Activated naive CD8-positive, alpha-beta T cell (primary cell): ENCODE results near the gene SUSD1.
A peak's percentile ranks its signal among the peaks of the same experiment; 100 is the strongest.

Source experiments
- H3K27ac Mint-ChIP-seq: one replicate; pipeline ENCODE4 v1.8.0; 2021; ENCODE audit warnings: mixed read lengths
- H3K27me3 Mint-ChIP-seq: one replicate; pipeline ENCODE4 v1.8.0; 2021; ENCODE audit warnings: mixed read lengths
- H3K36me3 Mint-ChIP-seq: one replicate; pipeline ENCODE4 v1.8.0; 2021; ENCODE audit warnings: mixed read lengths
- H3K4me1 Mint-ChIP-seq: one replicate; pipeline ENCODE4 v1.8.0; 2021; ENCODE audit warnings: low read depth, mixed read lengths
- H3K4me3 Mint-ChIP-seq: one replicate; pipeline ENCODE4 v1.8.0; 2021; ENCODE audit warnings: mild to moderate bottlenecking, mixed read lengths
- H3K9me3 Mint-ChIP-seq: one replicate; pipeline ENCODE4 v1.8.0; 2021; ENCODE audit warnings: low read depth, mixed read lengths

Gene SUSD1

GRCh38 chr9:112025850-112026249 lies 149.2 kb downstream of the SUSD1 start:
- H3K27me3 Mint-ChIP-seq = peaks cover 7% of the 10 kb centered on the region
- H3K27ac Mint-ChIP-seq = no peak overlapping the region
- H3K4me3 Mint-ChIP-seq = no peak overlapping the region
- no peaks in the 10 kb centered on the region for H3K9me3 Mint-ChIP-seq
- H3K36me3 Mint-ChIP-seq = peaks cover 2% of the 10 kb centered on the region
- H3K4me1 Mint-ChIP-seq = peaks cover 25% of the 10 kb centered on the region

- Mint-ChIP-seq H3K36me3 (peaks cover 4% of the 10 kb centered on the region), H3K4me3 (no peak overlapping the region), H3K9me3 (no peaks in the 10 kb centered on the region), H3K4me1 (peaks cover 5% of the 10 kb centered on the region), H3K27me3 (peaks cover 7% of the 10 kb centered on the region), H3K27ac (no peak overlapping the region)
These were observed 153.4 kb downstream of the SUSD1 start for GRCh38 chr9:112021742-112022141.

DNA sequence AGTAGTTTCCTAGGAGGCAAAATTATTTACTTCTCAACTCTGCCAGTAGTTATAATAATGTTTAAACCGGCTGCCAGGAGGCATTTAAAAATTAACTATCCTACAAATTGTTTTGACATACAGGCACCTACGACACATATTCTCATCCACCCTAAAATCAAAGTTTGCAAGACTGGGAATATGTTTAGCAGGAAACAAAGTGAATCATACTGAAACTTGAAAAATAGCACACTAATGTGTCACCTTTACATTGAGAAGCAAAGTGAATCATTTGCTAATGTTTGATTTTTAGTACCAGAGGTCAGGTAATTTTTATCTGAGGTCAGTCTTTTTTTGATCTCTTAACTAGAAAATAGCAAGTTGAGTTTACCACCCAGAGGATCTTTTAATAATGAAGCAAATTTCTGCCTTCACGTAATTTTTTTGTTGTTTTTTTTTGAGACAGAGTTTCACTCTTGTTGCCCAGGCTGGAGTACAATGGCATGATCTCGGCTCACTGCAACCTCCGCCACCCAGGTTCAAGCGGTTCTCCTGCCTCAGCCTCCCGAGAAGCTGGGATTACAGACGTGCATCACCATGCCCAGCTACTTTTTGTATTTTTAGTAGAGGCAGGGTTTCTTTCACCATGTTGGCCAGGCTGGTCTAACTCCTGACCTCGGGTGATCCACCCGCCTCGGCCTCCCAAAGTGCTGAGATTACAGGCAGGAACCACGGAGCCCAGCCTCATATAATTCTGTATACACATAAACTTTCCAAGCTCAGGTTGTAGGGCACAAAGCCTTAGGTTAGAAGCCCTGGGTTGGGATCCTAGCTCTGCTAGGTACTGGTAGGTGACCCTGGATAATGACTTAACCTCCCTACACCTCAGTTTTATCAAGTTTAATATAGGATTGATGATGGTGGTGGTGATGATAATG lies 154.2 kb downstream of the SUSD1 start:
- Mint-ChIP-seq H3K27ac (no peak overlapping the region), H3K4me3 (no peak overlapping the region), H3K9me3 (no peaks in the 10 kb centered on the region), H3K4me1 (peaks cover 5% of the 10 kb centered on the region), H3K27me3 (peaks cover 4% of the 10 kb centered on the region), H3K36me3 (peaks cover 2% of the 10 kb centered on the region)

- H3K4me1 Mint-ChIP-seq = peaks cover 5% of the 10 kb centered on the region
These were observed 157.2 kb downstream of the SUSD1 start for GRCh38 chr9:112017878-112018277.

DNA sequence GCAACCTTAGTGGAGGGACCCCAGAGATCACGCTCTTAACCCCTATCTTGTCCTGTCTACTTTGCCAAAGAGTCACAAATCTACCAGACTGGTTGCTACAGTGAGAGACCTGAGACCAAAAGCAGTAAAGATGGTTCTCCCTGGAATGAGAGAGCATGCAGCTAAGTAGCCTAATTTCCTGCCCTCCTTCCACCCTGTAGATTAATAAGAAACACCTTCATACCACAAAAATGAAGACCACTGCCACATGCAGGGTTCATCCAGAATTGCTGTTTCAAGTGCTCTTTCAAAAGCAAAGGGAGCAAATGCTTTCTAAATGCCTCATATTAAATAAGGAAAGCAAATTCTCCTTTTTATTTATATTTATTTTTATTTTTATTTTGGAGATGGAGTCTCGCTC lies 159.4 kb downstream of the SUSD1 start:
- no peak overlapping the region for H3K27ac Mint-ChIP-seq
- peaks cover 1% of the 10 kb centered on the region for H3K36me3 Mint-ChIP-seq
- no peak overlapping the region for H3K4me3 Mint-ChIP-seq
- no peaks in the 10 kb centered on the region for H3K9me3 Mint-ChIP-seq
- no peaks in the 10 kb centered on the region for H3K27me3 Mint-ChIP-seq
- H3K4me1 Mint-ChIP-seq = peaks cover 11% of the 10 kb centered on the region

More at GRCh38 chr9:112017878-112018277, 157.2 kb downstream of the SUSD1 start:
- no peaks in the 10 kb centered on the region for H3K9me3 Mint-ChIP-seq
- no peak overlapping the region for H3K4me3 Mint-ChIP-seq
- no peak overlapping the region for H3K27ac Mint-ChIP-seq
- no peaks in the 10 kb centered on the region for H3K27me3 Mint-ChIP-seq
- peaks cover 2% of the 10 kb centered on the region for H3K36me3 Mint-ChIP-seq

DNA sequence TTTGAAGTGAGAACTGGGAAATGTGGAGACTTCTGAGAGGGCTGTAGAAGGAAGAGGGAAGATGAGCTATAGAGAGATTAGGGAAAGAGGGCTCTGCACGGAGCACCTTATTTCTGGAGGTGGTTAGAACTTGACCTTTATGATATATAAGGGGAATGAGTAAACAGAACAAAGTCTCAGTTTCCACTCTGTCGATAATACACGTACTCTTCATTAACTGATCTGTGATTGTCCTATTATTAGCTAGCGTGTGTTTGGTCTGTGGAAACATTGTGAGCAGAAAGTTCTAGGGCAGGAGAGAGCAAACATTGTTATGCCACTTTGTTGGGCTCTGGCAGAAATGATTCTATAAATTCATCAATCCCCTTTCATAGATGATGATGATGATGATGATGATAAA lies 159.9 kb downstream of the SUSD1 start:
- H3K4me3 Mint-ChIP-seq = no peak overlapping the region
- H3K9me3 Mint-ChIP-seq = no peaks in the 10 kb centered on the region
- H3K4me1 Mint-ChIP-seq = peaks cover 9% of the 10 kb centered on the region
- no peaks in the 10 kb centered on the region for H3K27me3 Mint-ChIP-seq
- H3K27ac Mint-ChIP-seq = no peak overlapping the region
- no peaks in the 10 kb centered on the region for H3K36me3 Mint-ChIP-seq

GRCh38 chr9:112013266-112013665 lies 161.8 kb downstream of the SUSD1 start:
- Mint-ChIP-seq H3K36me3 (no peaks in the 10 kb centered on the region), H3K27ac (no peak overlapping the region), H3K4me1 (peaks cover 9% of the 10 kb centered on the region), H3K4me3 (no peak overlapping the region), H3K27me3 (no peaks in the 10 kb centered on the region), H3K9me3 (no peaks in the 10 kb centered on the region)

DNA sequence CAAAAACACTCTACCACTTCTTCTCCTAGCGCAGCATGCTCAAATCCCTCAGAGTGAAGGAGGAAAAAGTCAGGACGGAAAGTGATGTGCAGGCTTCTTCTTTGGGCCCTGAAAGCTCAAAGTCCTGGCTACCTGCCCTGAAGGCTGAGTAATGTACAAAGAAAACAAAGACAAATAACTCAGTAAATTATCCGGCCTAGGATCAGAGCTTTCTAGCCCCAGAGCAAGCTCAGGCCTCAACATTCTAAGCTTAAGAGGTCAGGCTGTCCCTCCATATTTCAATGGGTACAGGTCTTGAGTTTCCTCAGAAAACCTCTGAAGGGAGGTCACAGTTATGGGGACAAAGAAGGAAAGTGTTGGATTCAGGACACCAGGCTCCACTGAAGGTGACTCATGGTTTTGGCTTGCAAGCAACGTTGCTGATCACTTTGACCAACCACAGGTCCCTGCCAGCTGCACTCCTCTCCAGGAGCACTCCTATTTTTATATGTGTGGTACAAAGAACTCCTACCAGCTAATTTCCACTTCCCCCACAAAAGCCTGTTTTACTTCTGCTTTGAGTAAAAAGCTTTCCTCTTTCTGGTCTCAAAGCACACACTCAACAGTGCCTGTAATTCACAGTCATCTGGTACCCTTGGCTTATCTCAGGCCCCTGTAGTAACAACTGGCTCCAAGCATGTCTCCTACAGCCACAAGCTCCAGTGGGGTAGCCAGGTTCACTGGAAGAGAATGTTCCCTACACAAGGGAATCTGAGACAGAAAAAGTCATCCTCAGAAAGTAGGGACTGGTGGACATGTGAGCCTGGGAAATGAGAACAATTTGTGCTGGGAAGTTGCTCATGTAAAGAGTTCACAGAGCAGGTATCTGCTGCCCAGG lies 162.8 kb downstream of the SUSD1 start:
- no peak overlapping the region for H3K4me3 Mint-ChIP-seq
- H3K36me3 Mint-ChIP-seq = no peaks in the 10 kb centered on the region
- no peak overlapping the region for H3K27ac Mint-ChIP-seq
- no peaks in the 10 kb centered on the region for H3K27me3 Mint-ChIP-seq
- peaks cover 16% of the 10 kb centered on the region for H3K4me1 Mint-ChIP-seq
- no peaks in the 10 kb centered on the region for H3K9me3 Mint-ChIP-seq

- H3K27me3 Mint-ChIP-seq = no peaks in the 10 kb centered on the region
- no peaks in the 10 kb centered on the region for H3K36me3 Mint-ChIP-seq
- H3K27ac Mint-ChIP-seq = no peak overlapping the region
- H3K4me3 Mint-ChIP-seq = no peak overlapping the region
- H3K9me3 Mint-ChIP-seq = no peaks in the 10 kb centered on the region
- H3K4me1 Mint-ChIP-seq = peaks cover 16% of the 10 kb centered on the region
These were observed 164.0 kb downstream of the SUSD1 start for GRCh38 chr9:112011051-112011620.

- Mint-ChIP-seq H3K27me3 (no peaks in the 10 kb centered on the region), H3K9me3 (no peaks in the 10 kb centered on the region), H3K27ac (no peak overlapping the region), H3K4me3 (no peak overlapping the region), H3K36me3 (no peaks in the 10 kb centered on the region), H3K4me1 (peaks cover 16% of the 10 kb centered on the region)
These were observed 164.6 kb downstream of the SUSD1 start for GRCh38 chr9:112010537-112010936.

- Mint-ChIP-seq H3K27ac (no peak overlapping the region), H3K4me3 (no peak overlapping the region), H3K36me3 (no peaks in the 10 kb centered on the region), H3K4me1 (peaks cover 20% of the 10 kb centered on the region), H3K9me3 (no peaks in the 10 kb centered on the region), H3K27me3 (no peaks in the 10 kb centered on the region)
These were observed 165.4 kb downstream of the SUSD1 start for GRCh38 chr9:112009656-112010055.

- no peaks in the 10 kb centered on the region for H3K27me3 Mint-ChIP-seq
- H3K36me3 Mint-ChIP-seq = no peaks in the 10 kb centered on the region
- peaks cover 30% of the 10 kb centered on the region for H3K4me1 Mint-ChIP-seq
- no peaks in the 10 kb centered on the region for H3K9me3 Mint-ChIP-seq
- H3K27ac Mint-ChIP-seq = peak overlapping the region; percentile 18
- H3K4me3 Mint-ChIP-seq = no peak overlapping the region
These were observed 167.4 kb downstream of the SUSD1 start for GRCh38 chr9:112007575-112008240.

GRCh38 chr9:112006361-112007020 lies 168.6 kb downstream of the SUSD1 start:
- Mint-ChIP-seq H3K36me3 (no peaks in the 10 kb centered on the region), H3K27me3 (no peaks in the 10 kb centered on the region), H3K4me1 (peaks cover 32% of the 10 kb centered on the region), H3K4me3 (no peak overlapping the region), H3K9me3 (no peaks in the 10 kb centered on the region), H3K27ac (no peak overlapping the region)

DNA sequence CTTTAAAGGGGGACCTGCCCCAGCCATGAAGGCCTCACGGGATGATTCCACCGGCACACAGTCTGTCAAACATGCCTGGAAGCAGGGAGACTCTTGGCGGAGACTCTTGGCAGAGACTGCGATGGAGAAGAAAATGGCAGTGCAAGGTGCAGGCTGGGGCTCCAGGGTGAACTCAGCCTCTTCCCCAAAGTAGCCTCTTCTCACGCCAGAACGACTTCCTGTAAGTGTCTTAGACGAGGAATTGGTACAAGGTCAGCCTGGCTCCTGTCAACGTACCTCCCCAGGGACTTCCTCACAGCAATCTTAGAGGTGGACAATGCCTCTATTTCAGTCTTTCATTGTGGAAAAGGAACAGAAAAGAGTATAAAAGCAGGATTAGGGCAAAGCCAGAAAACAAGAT lies 169.2 kb downstream of the SUSD1 start:
- Mint-ChIP-seq H3K36me3 (no peaks in the 10 kb centered on the region), H3K27me3 (no peaks in the 10 kb centered on the region), H3K4me1 (peaks cover 33% of the 10 kb centered on the region), H3K9me3 (no peaks in the 10 kb centered on the region), H3K4me3 (no peak overlapping the region), H3K27ac (no peak overlapping the region)
